Bronchial epithelial cell (primary cell): Measurements from ENCODE around the gene POP4. TPM values are rescaled to one million over a fixed set of nuclear protein-coding genes. Genes with fewer than 3 reads are reported as not detected.

Experiments used
- DNase-seq: peaks from one replicate; pipeline ENCODE4 v3.0.0-alpha.2; 2010; ENCODE audit warnings: low read depth
- FAIRE-seq: peaks from 2 replicates; lab custom pipeline; 2011; peaks lifted over from hg19 to GRCh38; lab: Jason Lieb, UNC
- H3K27me3 ChIP-seq: 2 replicates; pipeline ENCODE4 v1.5.1; 2011; ENCODE audit warnings: low read length; ENCODE audit not compliant: control insufficient read depth, insufficient read depth
- H3K36me3 ChIP-seq: 2 replicates; pipeline ENCODE4 v1.5.1; 2011; ENCODE audit warnings: low read length; ENCODE audit not compliant: control insufficient read depth, insufficient read depth
- H3K4me3 ChIP-seq: 2 replicates; pipeline ENCODE4 v1.5.1; 2011; ENCODE audit warnings: mild to moderate bottlenecking, low read depth, low read length, control low read depth
- total RNA-seq: library from RNA; depleted of rRNA; stranded (reverse); fragments of >200 nt; gene quantifications from 2 replicates; pipeline ENCODE4 v1.2.1, GENCODE V29; 2014
- TF ChIP-seq, protein P1 (sequence below): IDR thresholded peaks from 2 replicates; pipeline ENCODE4 v1.5.1; 2011; ENCODE audit warnings: mild to moderate bottlenecking, moderate library complexity, low read length, control low read depth, inconsistent platforms; ENCODE audit not compliant: insufficient read depth, severe bottlenecking

POP4 gene
- total RNA-seq, 1 donor from 2014 or later: 58.7 TPM

DNA sequence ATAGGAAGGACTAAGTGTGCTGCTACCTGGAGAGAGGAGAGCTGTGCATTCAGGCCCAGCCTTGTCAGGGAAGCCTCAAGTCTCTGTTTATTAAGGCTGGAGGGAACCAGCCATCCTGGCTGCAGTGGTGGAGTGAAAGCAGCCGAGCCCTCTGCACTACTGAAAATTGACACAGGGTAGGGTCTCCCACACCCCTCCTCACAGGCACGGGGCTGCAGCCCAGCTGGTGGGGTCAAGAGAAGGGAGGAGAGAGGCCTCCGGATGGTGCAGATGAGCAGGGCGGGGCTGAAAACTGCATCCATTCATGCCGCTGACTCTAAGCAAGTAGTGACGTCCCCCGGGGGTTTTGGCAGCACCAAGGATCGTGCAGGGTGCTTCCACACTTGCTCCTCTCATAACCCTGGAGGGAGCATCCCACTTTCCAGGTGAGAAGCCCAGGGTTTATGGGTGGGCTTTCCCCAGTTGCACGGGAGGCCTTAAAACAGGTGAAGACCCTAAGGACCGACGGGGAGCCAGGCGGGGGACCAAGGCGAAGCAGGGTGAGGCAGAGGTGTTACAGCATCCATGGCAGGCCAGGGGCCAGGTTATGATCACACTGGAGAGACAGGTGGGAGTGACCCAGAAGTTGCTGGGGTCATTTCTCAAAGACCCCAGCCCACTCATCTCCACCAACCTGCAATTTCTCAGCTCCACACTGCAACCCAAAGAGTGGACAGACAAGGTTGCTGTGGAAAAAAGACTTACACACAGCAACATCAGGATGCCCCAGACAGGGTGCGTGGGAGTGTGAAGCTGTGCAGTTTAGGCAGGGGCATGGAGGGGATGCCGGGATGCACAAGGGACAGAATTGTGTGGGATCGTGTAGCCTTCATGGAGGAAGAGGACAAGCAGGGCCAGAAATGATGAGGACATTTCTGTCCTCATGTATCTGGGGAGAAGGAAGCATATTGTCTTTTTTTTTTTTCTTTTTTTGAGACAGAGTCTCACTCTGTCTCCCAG, 43.5 kb upstream of the POP4 start:
- no peak for DNase-seq
- H3K27me3 ChIP-seq: no peaks in the 10 kb centered on the region
- no peak overlapping the region for H3K4me3 ChIP-seq
- TF ChIP-seq, protein P1, sequence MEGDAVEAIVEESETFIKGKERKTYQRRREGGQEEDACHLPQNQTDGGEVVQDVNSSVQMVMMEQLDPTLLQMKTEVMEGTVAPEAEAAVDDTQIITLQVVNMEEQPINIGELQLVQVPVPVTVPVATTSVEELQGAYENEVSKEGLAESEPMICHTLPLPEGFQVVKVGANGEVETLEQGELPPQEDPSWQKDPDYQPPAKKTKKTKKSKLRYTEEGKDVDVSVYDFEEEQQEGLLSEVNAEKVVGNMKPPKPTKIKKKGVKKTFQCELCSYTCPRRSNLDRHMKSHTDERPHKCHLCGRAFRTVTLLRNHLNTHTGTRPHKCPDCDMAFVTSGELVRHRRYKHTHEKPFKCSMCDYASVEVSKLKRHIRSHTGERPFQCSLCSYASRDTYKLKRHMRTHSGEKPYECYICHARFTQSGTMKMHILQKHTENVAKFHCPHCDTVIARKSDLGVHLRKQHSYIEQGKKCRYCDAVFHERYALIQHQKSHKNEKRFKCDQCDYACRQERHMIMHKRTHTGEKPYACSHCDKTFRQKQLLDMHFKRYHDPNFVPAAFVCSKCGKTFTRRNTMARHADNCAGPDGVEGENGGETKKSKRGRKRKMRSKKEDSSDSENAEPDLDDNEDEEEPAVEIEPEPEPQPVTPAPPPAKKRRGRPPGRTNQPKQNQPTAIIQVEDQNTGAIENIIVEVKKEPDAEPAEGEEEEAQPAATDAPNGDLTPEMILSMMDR: no peak
- H3K36me3 ChIP-seq: no peaks in the 10 kb centered on the region
- no peak for FAIRE-seq

DNA sequence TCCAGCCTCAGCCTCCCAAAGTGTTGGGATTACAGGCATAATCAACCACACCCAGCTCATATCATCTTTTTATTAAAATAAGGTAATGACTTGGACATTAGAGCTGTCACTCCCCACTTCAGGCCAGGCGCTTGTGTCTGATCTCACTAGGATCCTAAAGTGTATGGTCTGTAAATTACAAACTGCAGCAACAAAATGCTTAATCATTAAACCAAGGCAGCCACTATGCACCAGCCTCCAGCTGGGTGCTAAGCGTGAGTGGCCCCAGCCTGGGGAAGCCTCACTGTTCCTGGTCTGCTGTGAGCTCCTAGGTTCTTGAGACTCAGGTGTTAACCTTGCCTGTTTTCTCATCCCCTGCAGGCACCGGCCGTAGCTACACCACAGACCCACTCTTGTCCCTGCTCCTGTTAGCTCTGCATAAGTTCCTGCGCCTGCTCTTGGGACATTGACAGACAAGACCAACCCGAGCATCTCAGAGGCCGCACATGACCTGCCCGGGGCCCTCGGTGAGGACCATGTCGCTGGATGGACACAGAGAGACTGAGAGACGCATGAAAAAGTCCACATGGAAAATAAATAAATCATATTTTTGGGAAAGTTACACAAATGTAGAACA, 42.5 kb upstream of the POP4 start:
- Histone ChIP-seq H3K36me3 (no peaks in the 10 kb centered on the region), H3K4me3 (no peak overlapping the region), H3K27me3 (no peaks in the 10 kb centered on the region)
- TF ChIP-seq, protein P1: no peak
- FAIRE-seq (no peak), DNase-seq (no peak)

DNA sequence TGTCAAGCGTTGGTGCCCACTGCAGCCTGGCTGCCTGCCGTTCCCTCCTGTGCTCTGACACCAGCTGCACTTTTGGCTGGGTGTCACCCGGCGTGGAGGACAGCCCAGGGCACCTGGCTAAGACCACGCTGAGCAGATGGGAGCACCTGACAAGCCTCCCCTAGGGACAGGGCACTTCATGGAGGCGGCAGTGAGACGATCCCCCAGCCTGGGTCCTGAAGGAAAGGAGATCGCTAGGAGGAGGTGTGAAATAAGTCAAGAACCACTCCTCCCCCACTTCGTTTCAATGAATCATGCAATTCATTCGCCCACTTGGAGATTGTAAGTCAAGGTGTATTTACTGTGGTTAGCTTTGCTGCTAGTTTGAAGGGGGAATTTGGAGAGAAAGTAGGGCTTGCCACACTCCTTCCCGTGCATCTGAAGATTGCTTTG, 41.5 kb upstream of the POP4 start:
- Histone ChIP-seq H3K27me3 (no peaks in the 10 kb centered on the region), H3K36me3 (no peaks in the 10 kb centered on the region), H3K4me3 (no peak overlapping the region)
- no peak for FAIRE-seq
- DNase-seq: no peak
- TF ChIP-seq, protein P1: no peak

- Histone ChIP-seq H3K4me3 (no peak overlapping the region), H3K27me3 (no peaks in the 10 kb centered on the region), H3K36me3 (no peaks in the 10 kb centered on the region)
- TF ChIP-seq, protein P1: no peak
- DNase-seq: no peak
- FAIRE-seq: peak; percentile 23
Observed at GRCh38 chr19:29565171-29565570, 40.9 kb upstream of the POP4 start.

- no peak for DNase-seq
- no peak overlapping the region for H3K4me3 ChIP-seq
- TF ChIP-seq, protein P1: no peak
- no peaks in the 10 kb centered on the region for H3K36me3 ChIP-seq
- FAIRE-seq: peak; percentile 62
- H3K27me3 ChIP-seq: no peaks in the 10 kb centered on the region
Observed at GRCh38 chr19:29566496-29567054, 39.5 kb upstream of the POP4 start.
